ENCODE results near the gene PLPP1.

Gene PLPP1

DNA sequence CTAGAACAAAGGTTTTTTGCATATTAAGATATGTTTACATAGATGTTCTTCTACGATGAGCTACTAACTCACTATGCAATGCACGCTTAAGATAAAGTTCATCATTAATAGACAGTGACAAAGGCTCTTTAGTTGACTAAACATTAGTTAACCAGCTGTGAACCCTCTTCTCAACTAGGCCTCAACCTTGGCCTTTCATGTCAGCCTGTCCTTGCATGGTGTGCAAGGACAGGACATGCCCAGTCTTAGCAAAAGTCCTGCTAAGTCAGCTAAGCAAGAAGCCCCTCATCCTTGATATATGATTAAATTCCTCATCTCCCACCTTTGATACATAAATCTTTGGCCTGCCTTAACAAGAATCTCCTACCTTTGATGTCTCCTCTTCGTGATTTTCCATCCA is 50.9 kb downstream of the PLPP1 start:
- no peaks in the 10 kb centered on the region for H3K27me3 ChIP-seq (ENCODE audit: control insufficient read depth, insufficient read depth, low read length)
- WGBS (ENCODE audit: insufficient coverage, insufficient read length) = no CpG with 5 or more reads among the region's 3 CpGs
- peak overlapping the region; percentile 90 for H3K27ac ChIP-seq (ENCODE audit: low read length)

DNA sequence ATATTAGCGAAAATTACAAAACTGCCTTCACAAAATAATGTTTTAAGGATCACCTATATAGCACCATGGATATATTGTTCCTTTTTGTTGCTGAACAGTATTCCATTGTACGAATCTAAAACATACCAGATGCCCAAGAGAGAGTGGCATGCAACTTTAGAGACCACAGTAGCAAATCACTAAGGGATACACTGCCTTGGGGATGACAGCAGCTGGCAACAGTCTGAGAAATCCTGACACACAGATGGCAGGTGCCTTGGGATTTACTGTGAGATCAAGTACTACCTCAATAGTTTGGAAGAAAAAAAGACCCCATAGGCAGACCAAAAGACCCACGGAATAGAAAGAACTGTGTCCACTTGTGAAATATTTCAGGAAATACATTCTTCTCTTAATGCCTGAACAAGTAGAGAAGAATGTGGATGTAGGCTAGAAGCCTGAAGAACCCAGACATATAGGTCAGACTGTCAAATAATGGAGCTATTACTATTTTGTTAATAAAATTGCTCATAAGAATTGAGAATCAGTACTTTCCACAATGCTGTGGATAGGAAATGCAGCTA is 53.4 kb downstream of the PLPP1 start:
- WGBS (ENCODE audit: insufficient coverage, insufficient read length) = no CpG with 5 or more reads among the region's 3 CpGs
- H3K4me1 ChIP-seq (ENCODE audit: control insufficient read depth, insufficient read depth, low read length) = peaks cover 6% of the 10 kb centered on the region; the same call in 1 of the 2 replicates
- no peaks in the 10 kb centered on the region for H3K27me3 ChIP-seq (ENCODE audit: control insufficient read depth, insufficient read depth, low read length)
- no peak overlapping the region for H3K4me3 ChIP-seq (ENCODE audit: low read length)
- H3K27ac ChIP-seq (ENCODE audit: low read length) = no peak overlapping the region
- H3K36me3 ChIP-seq (ENCODE audit: control insufficient read depth, insufficient read depth, low read length) = no peaks in the 10 kb centered on the region
- DNase-seq (ENCODE audit: low read depth, low spot score) = no peak
- no peaks in the 10 kb centered on the region for H3K9me3 ChIP-seq (ENCODE audit: control insufficient read depth, insufficient read depth, low read length)

More for the DNA sequence above, 50.9 kb downstream of the PLPP1 start:
- no peak overlapping the region for H3K4me3 ChIP-seq (ENCODE audit: low read length)
- H3K36me3 ChIP-seq (ENCODE audit: control insufficient read depth, insufficient read depth, low read length) = no peaks in the 10 kb centered on the region
- no peaks in the 10 kb centered on the region for H3K9me3 ChIP-seq (ENCODE audit: control insufficient read depth, insufficient read depth, low read length)
- peaks cover 5% of the 10 kb centered on the region; the same call in 1 of the 2 replicates for H3K4me1 ChIP-seq (ENCODE audit: control insufficient read depth, insufficient read depth, low read length)
- no peak for DNase-seq (ENCODE audit: low read depth, low spot score)

DNA sequence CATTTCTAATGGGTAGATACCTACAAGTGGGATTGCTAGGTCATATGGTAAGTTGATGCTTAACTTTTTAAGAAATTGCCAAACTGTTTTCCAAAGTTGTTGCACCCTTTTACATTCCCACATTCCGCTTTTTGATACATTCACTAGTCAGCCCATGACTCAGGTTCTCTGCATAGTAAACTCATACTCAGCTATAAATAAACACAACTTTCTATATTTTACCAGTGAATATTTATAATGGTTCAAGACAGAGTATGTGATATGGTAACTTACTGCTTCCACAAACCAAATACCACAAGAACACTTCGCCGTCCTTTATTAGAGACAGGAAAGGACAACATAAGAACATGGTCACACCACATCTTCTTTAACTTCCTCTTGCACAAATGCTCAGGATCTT is 54.0 kb downstream of the PLPP1 start:
- Histone ChIP-seq H3K4me3 (ENCODE audit: low read length) (no peak overlapping the region), H3K9me3 (ENCODE audit: control insufficient read depth, insufficient read depth, low read length) (no peaks in the 10 kb centered on the region), H3K27ac (ENCODE audit: low read length) (no peak overlapping the region), H3K36me3 (ENCODE audit: control insufficient read depth, insufficient read depth, low read length) (no peaks in the 10 kb centered on the region), H3K4me1 (ENCODE audit: control insufficient read depth, insufficient read depth, low read length) (peaks cover 6% of the 10 kb centered on the region; the same call in 1 of the 2 replicates), H3K27me3 (ENCODE audit: control insufficient read depth, insufficient read depth, low read length) (no peaks in the 10 kb centered on the region)
- DNase-seq (ENCODE audit: low read depth, low spot score) = no peak
- WGBS (ENCODE audit: insufficient coverage, insufficient read length) = no CpG with 5 or more reads among the region's 3 CpGs

DNA sequence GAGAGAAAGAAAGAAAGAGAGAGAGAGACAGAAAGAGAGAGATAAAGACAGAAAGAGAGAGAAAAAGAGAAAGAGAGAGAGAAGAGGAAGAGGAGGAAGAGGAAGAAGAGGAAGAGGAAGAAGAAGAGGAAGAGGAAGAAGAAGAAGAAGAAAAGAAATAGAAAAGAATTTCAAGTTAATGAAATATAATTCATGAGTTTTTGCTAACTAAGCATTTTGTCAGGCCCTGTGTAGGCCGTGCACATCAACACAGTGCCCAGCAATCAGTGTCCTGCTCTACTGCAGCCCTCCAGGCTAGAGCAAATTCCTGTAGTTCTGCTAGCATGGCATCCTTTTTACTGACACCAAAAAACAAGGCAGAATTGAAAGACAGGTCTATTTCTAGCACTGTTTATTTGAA is 62.1 kb downstream of the PLPP1 start:
- Histone ChIP-seq H3K27ac (ENCODE audit: low read length) (no peak overlapping the region), H3K4me1 (ENCODE audit: control insufficient read depth, insufficient read depth, low read length) (peaks cover 1% of the 10 kb centered on the region; the same call in 1 of the 2 replicates), H3K27me3 (ENCODE audit: control insufficient read depth, insufficient read depth, low read length) (no peaks in the 10 kb centered on the region), H3K9me3 (ENCODE audit: control insufficient read depth, insufficient read depth, low read length) (no peaks in the 10 kb centered on the region), H3K36me3 (ENCODE audit: control insufficient read depth, insufficient read depth, low read length) (no peaks in the 10 kb centered on the region), H3K4me3 (ENCODE audit: low read length) (no peak overlapping the region)
- no CpG with 5 or more reads among the region's 1 CpG for WGBS (ENCODE audit: insufficient coverage, insufficient read length)
- no peak for DNase-seq (ENCODE audit: low read depth, low spot score)

DNA sequence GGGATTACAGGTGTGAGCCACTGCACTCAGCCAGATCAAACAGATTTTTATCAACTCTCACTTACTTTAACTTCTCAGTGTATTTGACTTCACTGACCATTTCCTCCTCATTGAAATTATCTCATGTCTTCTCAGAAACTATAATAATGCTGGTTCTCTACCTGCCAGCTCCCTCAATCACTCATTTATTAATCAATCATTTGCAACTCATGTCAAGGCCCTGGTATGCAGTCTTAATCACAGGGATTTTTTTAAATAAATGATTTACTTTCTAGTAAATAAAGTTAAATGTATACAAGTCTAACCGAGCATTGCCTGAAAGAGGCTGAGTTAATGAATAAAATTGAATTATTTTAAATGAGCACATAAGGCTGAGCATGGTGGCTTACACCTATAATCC is 63.3 kb downstream of the PLPP1 start:
- Histone ChIP-seq H3K27me3 (ENCODE audit: control insufficient read depth, insufficient read depth, low read length) (no peaks in the 10 kb centered on the region), H3K9me3 (ENCODE audit: control insufficient read depth, insufficient read depth, low read length) (no peaks in the 10 kb centered on the region), H3K4me3 (ENCODE audit: low read length) (no peak overlapping the region), H3K36me3 (ENCODE audit: control insufficient read depth, insufficient read depth, low read length) (no peaks in the 10 kb centered on the region), H3K27ac (ENCODE audit: low read length) (no peak overlapping the region), H3K4me1 (ENCODE audit: control insufficient read depth, insufficient read depth, low read length) (peaks cover under 1% of the 10 kb centered on the region; the same call in 1 of the 2 replicates)
- no peak for DNase-seq (ENCODE audit: low read depth, low spot score)
- WGBS (ENCODE audit: insufficient coverage, insufficient read length) = no CpG with 5 or more reads among the region's 1 CpG

DNA sequence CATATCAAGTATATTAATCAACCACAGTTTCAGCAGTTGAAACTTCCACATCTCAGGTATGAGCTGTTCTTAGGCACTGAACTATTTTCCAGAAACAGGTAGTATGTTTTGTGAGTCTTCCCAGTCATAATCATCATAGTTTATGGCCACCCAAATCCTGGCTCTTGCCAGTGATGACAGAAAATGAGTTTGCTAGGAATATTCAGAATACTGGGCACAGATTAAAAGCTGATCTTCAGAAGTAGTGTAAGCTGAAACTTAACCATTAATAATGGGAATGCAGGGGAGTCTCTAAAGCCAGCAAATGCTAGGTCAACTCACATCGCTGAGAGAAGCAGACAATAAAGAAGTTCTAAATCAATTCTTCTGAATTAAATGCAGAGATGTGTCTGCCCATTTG is 64.5 kb downstream of the PLPP1 start:
- no CpG with 5 or more reads among the region's 1 CpG for WGBS (ENCODE audit: insufficient coverage, insufficient read length)

DNA sequence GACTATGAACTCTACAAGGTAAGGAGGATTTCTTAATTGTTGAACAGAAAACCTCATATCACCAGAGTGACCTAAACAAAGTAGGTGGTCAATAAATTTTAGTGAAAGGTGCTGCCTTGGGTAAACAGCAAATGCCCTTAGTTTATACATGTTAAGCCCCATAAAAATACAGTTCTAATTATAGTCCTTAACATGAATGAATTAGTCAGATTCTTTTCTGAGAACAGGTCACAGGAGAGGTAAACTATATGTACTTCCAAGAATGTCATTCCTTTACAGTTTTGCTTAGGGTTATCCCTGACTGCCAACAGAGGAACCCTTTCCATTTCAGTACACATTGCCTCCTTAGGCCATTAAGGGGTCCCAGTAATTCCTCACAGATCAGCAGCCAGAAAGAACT is 64.9 kb downstream of the PLPP1 start:
- no peak for DNase-seq (ENCODE audit: low read depth, low spot score)
- Histone ChIP-seq H3K36me3 (ENCODE audit: control insufficient read depth, insufficient read depth, low read length) (no peaks in the 10 kb centered on the region), H3K4me1 (ENCODE audit: control insufficient read depth, insufficient read depth, low read length) (no peaks in the 10 kb centered on the region), H3K4me3 (ENCODE audit: low read length) (no peak overlapping the region), H3K9me3 (ENCODE audit: control insufficient read depth, insufficient read depth, low read length) (no peaks in the 10 kb centered on the region), H3K27ac (ENCODE audit: low read length) (no peak overlapping the region), H3K27me3 (ENCODE audit: control insufficient read depth, insufficient read depth, low read length) (no peaks in the 10 kb centered on the region)

More for the DNA sequence above, 64.5 kb downstream of the PLPP1 start:
- no peaks in the 10 kb centered on the region for H3K4me1 ChIP-seq (ENCODE audit: control insufficient read depth, insufficient read depth, low read length)
- H3K27me3 ChIP-seq (ENCODE audit: control insufficient read depth, insufficient read depth, low read length) = no peaks in the 10 kb centered on the region
- H3K27ac ChIP-seq (ENCODE audit: low read length) = no peak overlapping the region
- no peak for DNase-seq (ENCODE audit: low read depth, low spot score)
- no peaks in the 10 kb centered on the region for H3K9me3 ChIP-seq (ENCODE audit: control insufficient read depth, insufficient read depth, low read length)
- H3K36me3 ChIP-seq (ENCODE audit: control insufficient read depth, insufficient read depth, low read length) = no peaks in the 10 kb centered on the region
- no peak overlapping the region for H3K4me3 ChIP-seq (ENCODE audit: low read length)

DNA sequence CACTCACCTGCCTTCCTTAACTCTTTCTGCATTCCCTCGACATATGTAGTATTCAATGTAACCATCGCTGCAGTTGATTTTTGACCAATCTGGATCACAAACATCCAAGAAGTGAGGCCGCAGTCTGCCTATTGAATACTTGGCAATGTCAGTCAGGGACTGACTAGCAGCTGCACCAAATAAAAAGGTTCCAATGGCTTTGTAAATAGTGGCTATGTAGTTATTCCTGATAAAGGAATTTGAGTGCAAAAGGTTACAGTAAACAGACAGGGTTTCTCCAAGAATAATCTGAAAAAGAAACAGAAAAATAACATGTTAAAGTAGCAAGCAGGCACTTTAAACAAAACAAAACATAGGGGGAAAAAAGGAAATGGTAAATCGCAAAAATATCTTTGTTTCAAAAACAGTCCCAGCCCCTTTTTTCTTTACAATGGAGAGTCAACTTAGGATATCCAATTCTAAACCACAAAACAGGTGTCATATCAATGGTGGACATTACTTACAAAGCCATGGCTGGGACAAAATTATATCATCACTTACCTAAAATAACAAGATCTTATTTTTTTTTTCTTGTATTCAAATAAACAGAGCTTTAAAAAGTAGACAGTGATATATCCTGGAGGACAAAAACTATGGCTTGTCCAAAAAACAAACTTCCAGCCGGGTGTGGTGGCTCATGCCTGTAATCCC is 66.8 kb downstream of the PLPP1 start:
- Histone ChIP-seq H3K9me3 (ENCODE audit: control insufficient read depth, insufficient read depth, low read length) (no peaks in the 10 kb centered on the region), H3K36me3 (ENCODE audit: control insufficient read depth, insufficient read depth, low read length) (no peaks in the 10 kb centered on the region), H3K27me3 (ENCODE audit: control insufficient read depth, insufficient read depth, low read length) (no peaks in the 10 kb centered on the region), H3K27ac (ENCODE audit: low read length) (no peak overlapping the region), H3K4me3 (ENCODE audit: low read length) (no peak overlapping the region), H3K4me1 (ENCODE audit: control insufficient read depth, insufficient read depth, low read length) (no peaks in the 10 kb centered on the region)
- no CpG with 5 or more reads among the region's 5 CpGs for WGBS (ENCODE audit: insufficient coverage, insufficient read length)
- DNase-seq (ENCODE audit: low read depth, low spot score) = no peak

DNA sequence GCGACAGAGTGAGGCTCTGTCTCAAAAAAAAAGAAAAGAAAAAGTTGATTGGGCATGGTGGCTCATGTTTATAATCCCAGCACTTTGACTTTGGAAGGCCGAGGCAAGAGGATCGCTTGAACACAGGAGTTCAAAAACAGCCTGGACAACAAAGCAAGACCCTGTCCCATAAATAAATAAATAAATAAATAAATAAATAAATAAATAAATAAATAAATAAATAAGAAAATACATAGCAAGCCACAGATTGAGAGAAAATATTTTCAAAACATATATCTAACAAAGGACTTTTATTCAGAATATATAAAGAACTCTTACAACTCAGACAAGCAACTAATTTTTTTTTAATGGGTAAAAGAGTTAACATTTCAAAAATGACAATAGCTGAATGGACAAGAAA is 71.2 kb downstream of the PLPP1 start:
- no peak for DNase-seq (ENCODE audit: low read depth, low spot score)
- H3K27me3 ChIP-seq (ENCODE audit: control insufficient read depth, insufficient read depth, low read length) = no peaks in the 10 kb centered on the region
- no CpG with 5 or more reads among the region's 3 CpGs for WGBS (ENCODE audit: insufficient coverage, insufficient read length)
- H3K36me3 ChIP-seq (ENCODE audit: control insufficient read depth, insufficient read depth, low read length) = no peaks in the 10 kb centered on the region
- no peaks in the 10 kb centered on the region for H3K4me1 ChIP-seq (ENCODE audit: control insufficient read depth, insufficient read depth, low read length)
- no peaks in the 10 kb centered on the region for H3K9me3 ChIP-seq (ENCODE audit: control insufficient read depth, insufficient read depth, low read length)
- H3K27ac ChIP-seq (ENCODE audit: low read length) = no peak overlapping the region
- no peak overlapping the region for H3K4me3 ChIP-seq (ENCODE audit: low read length)

DNA sequence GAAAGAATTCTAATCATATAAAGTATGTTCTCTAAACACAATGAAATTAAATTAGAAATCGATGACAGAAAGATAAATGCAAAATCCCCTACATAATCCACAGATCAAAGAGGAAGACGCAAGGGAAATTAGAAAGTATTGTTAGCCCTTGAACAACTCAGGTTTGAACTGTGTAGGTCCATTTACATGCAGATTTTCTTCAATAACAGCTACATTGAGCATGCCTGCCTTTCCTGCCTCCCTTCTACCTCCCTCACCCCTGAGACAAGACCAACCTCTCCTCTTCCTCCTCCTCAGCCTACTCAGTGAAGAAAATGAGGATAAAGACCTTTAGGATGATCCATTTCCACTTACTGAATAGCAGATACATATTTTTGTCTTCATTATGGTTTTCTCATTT is 75.2 kb downstream of the PLPP1 start:
- no CpG with 5 or more reads among the region's 2 CpGs for WGBS (ENCODE audit: insufficient coverage, insufficient read length)
- no peak overlapping the region for H3K4me3 ChIP-seq (ENCODE audit: low read length)
- H3K27me3 ChIP-seq (ENCODE audit: control insufficient read depth, insufficient read depth, low read length) = no peaks in the 10 kb centered on the region
- H3K36me3 ChIP-seq (ENCODE audit: control insufficient read depth, insufficient read depth, low read length) = no peaks in the 10 kb centered on the region
- H3K4me1 ChIP-seq (ENCODE audit: control insufficient read depth, insufficient read depth, low read length) = no peaks in the 10 kb centered on the region
- H3K9me3 ChIP-seq (ENCODE audit: control insufficient read depth, insufficient read depth, low read length) = no peaks in the 10 kb centered on the region
- no peak overlapping the region for H3K27ac ChIP-seq (ENCODE audit: low read length)
- DNase-seq (ENCODE audit: low read depth, low spot score) = no peak

All from iPS DF 6.9 (cell line).